HL-60 (cell line): ENCODE measurements around the gene COL21A1.

Experiments used
- GABPA ChIP-seq: IDR thresholded peaks from 2 replicates; pipeline ENCODE4 v1.6.1; 2012; ENCODE audit warnings: low read depth
- POLR2AphosphoS5 ChIP-seq: IDR thresholded peaks from 2 replicates; pipeline ENCODE4 v1.6.1; 2012; ENCODE audit warnings: low read depth
- TF ChIP-seq, protein P1 (sequence below): IDR thresholded peaks from one replicate; pipeline ENCODE4 v1.5.1; 2011; ENCODE audit warnings: low read length, control low read depth, inconsistent platforms; ENCODE audit not compliant: insufficient read depth
- TF ChIP-seq, protein P2 (sequence below): IDR thresholded peaks from 2 replicates; pipeline ENCODE4 v1.6.1; 2012; ENCODE audit warnings: low read depth; ENCODE audit not compliant: insufficient replicate concordance

DNA sequence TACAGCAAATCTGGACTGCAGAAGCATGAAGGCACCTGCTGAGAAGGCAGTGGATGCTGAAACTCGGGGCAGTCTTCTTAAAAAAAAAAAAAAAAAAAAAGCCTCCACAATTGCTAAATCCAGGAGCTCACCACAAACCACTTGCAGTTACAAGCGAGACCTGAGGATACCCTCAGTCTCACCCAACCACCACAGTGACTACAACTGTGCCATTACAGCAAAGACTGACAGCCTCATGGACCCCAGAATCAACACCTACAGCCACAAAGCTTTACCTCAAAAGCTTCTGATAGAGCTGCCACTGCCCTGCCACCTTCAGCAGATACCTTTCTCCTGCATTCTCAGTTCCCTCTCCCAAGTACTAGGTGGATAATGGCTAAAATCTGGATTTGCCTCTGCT lies 9.0 kb downstream of the COL21A1 start:
- TF ChIP-seq, protein P1, sequence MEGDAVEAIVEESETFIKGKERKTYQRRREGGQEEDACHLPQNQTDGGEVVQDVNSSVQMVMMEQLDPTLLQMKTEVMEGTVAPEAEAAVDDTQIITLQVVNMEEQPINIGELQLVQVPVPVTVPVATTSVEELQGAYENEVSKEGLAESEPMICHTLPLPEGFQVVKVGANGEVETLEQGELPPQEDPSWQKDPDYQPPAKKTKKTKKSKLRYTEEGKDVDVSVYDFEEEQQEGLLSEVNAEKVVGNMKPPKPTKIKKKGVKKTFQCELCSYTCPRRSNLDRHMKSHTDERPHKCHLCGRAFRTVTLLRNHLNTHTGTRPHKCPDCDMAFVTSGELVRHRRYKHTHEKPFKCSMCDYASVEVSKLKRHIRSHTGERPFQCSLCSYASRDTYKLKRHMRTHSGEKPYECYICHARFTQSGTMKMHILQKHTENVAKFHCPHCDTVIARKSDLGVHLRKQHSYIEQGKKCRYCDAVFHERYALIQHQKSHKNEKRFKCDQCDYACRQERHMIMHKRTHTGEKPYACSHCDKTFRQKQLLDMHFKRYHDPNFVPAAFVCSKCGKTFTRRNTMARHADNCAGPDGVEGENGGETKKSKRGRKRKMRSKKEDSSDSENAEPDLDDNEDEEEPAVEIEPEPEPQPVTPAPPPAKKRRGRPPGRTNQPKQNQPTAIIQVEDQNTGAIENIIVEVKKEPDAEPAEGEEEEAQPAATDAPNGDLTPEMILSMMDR: no peak
- TF ChIP-seq, protein P2, sequence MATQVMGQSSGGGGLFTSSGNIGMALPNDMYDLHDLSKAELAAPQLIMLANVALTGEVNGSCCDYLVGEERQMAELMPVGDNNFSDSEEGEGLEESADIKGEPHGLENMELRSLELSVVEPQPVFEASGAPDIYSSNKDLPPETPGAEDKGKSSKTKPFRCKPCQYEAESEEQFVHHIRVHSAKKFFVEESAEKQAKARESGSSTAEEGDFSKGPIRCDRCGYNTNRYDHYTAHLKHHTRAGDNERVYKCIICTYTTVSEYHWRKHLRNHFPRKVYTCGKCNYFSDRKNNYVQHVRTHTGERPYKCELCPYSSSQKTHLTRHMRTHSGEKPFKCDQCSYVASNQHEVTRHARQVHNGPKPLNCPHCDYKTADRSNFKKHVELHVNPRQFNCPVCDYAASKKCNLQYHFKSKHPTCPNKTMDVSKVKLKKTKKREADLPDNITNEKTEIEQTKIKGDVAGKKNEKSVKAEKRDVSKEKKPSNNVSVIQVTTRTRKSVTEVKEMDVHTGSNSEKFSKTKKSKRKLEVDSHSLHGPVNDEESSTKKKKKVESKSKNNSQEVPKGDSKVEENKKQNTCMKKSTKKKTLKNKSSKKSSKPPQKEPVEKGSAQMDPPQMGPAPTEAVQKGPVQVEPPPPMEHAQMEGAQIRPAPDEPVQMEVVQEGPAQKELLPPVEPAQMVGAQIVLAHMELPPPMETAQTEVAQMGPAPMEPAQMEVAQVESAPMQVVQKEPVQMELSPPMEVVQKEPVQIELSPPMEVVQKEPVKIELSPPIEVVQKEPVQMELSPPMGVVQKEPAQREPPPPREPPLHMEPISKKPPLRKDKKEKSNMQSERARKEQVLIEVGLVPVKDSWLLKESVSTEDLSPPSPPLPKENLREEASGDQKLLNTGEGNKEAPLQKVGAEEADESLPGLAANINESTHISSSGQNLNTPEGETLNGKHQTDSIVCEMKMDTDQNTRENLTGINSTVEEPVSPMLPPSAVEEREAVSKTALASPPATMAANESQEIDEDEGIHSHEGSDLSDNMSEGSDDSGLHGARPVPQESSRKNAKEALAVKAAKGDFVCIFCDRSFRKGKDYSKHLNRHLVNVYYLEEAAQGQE: no peak
- TF ChIP-seq GABPA: no peak
- TF ChIP-seq POLR2AphosphoS5: no peak
